HepG2 (cell line): ENCODE data around the gene UMPS. TPM values are rescaled to one million over a fixed set of nuclear protein-coding genes. Genes with fewer than 3 reads are reported as not detected.

Experiments used
- ARID5B ChIP-seq: IDR thresholded peaks from 2 replicates; pipeline ENCODE4 v1.4.0; 2020; ENCODE audit warnings: mild to moderate bottlenecking, missing genetic modification reagents
- ARNT ChIP-seq: fragments of 450-650 bp; IDR thresholded peaks from 2 replicates; pipeline ENCODE4 v1.6.1; 2017
- BCL6 ChIP-seq: IDR thresholded peaks from 2 replicates; pipeline ENCODE4 v1.6.1; 2016; ENCODE audit warnings: missing genetic modification reagents, missing compliant biosample characterization
- CHCHD3 ChIP-seq: sonication (generic); formaldehyde crosslinking; IDR thresholded peaks from 2 replicates; pipeline ENCODE4 v1.8.0; 2022; ENCODE audit warnings: mild to moderate bottlenecking, missing genetic modification reagents, moderate library complexity
- ELF3 ChIP-seq: IDR thresholded peaks from 2 replicates; pipeline ENCODE4 v1.6.1; 2016; ENCODE audit warnings: missing genetic modification reagents, missing compliant biosample characterization
- FOXK1 ChIP-seq: sonication (generic); formaldehyde crosslinking; IDR thresholded peaks from 2 replicates; pipeline ENCODE4 v1.4.0; 2020; ENCODE audit warnings: low read depth, missing genetic modification reagents, borderline replicate concordance
- JUND ChIP-seq: sonication (generic); formaldehyde crosslinking; IDR thresholded peaks from 2 replicates; pipeline ENCODE4 v1.8.0; 2022; ENCODE audit warnings: mild to moderate bottlenecking, missing genetic modification reagents
- KLF12 ChIP-seq: sonication (generic); formaldehyde crosslinking; IDR thresholded peaks from 2 replicates; pipeline ENCODE4 v1.4.0; 2020; ENCODE audit warnings: missing genetic modification reagents, borderline replicate concordance
- PAWR ChIP-seq: sonication (generic); formaldehyde crosslinking; IDR thresholded peaks from 2 replicates; pipeline ENCODE4 v1.4.0; 2020; ENCODE audit warnings: missing genetic modification reagents, mild to moderate bottlenecking, borderline replicate concordance
- RBM22 ChIP-seq: fragments of 200-400 bp; formaldehyde crosslinking; optimal IDR thresholded peaks from 2 replicates; pipeline ENCODE3; 2017; ENCODE audit warnings: mild to moderate bottlenecking, low read length, moderate library complexity
- REPIN1 ChIP-seq: sonication (generic); formaldehyde crosslinking; IDR thresholded peaks from 2 replicates; pipeline ENCODE4 v1.8.0; 2022; ENCODE audit warnings: missing genetic modification reagents, low read depth, mild to moderate bottlenecking, borderline replicate concordance
- SOX5 ChIP-seq: IDR thresholded peaks from 2 replicates; pipeline ENCODE4 v1.6.1; 2016; ENCODE audit warnings: borderline replicate concordance
- TBX3 ChIP-seq: fragments of 450-650 bp; IDR thresholded peaks from 2 replicates; pipeline ENCODE4 v1.6.1; 2017; ENCODE audit warnings: antibody characterized with exemption, mild to moderate bottlenecking, inconsistent platforms, borderline replicate concordance
- ZNF121 ChIP-seq: sonication (generic); formaldehyde crosslinking; IDR thresholded peaks from 2 replicates; pipeline ENCODE4 v1.5.0; 2020; ENCODE audit warnings: mild to moderate bottlenecking, missing genetic modification reagents
- ZNF792 ChIP-seq: IDR thresholded peaks from 2 replicates; pipeline ENCODE4 v1.6.1; 2016
- polyA plus RNA-seq, 8 experiments: library from polyadenylated mRNA; depleted of rRNA in 3 of 8; stranded (reverse) in 7 of 8; unstranded in 1 of 8; fragments of >200 nt; fragmentation: Illumina TruSeq in 4 of 8; extraction: Trizol in 4 of 8; gene quantifications; 2 replicates each; pipeline versions ENCODE4 v1.2.1 to v1.2.3, GENCODE V29; 2011 to 2016; ENCODE audit warnings: low read depth in 4 of 8, missing spikeins in 1 of 8, mixed read lengths in 1 of 8; ENCODE audit not compliant: insufficient read depth in 1 of 8
- total RNA-seq, 5 experiments: library from RNA; depleted of rRNA; stranded (reverse); fragments of >200 nt; fragmentation: Illumina TruSeq; extraction: Trizol; gene quantifications; 2 replicates each; pipeline ENCODE4 v1.2.3, GENCODE V29; 2016; ENCODE audit warnings: low read depth in 1 of 5
- TF ChIP-seq, protein P1 (sequence below): sonication (generic); formaldehyde crosslinking; IDR thresholded peaks from 2 replicates; pipeline ENCODE4; 2020; ENCODE audit warnings: missing genetic modification reagents, mild to moderate bottlenecking, borderline replicate concordance
- TF ChIP-seq, protein P2 (sequence below): sonication (generic); formaldehyde crosslinking; IDR thresholded peaks from 2 replicates; pipeline ENCODE4 v1.4.0; 2020; ENCODE audit warnings: missing genetic modification reagents
- TF ChIP-seq, protein P3 (sequence below): sonication (generic); formaldehyde crosslinking; IDR thresholded peaks from 2 replicates; pipeline ENCODE4 v1.4.0; 2020; ENCODE audit warnings: missing genetic modification reagents

Gene UMPS
- total and polyA plus RNA-seq, 2 of the 13 experiments (the other 11 are each of a cell fraction or from before 2014, with no cell fraction given): 52.7 to 74.2 TPM

GRCh38 chr3:124700880-124701684, 29.2 kb upstream of the UMPS start (continued):
- TF ChIP-seq PAWR (no peak), CHCHD3 (CRISPR knock-in tag) (no peak), ARID5B (peak; percentile 98), SOX5 (CRISPR knock-in tag) (peak; percentile 91), REPIN1 (CRISPR knock-in tag) (no peak), BCL6 (CRISPR knock-in tag) (peak; percentile 71; the same call in 1 of the 2 replicates), ARNT (no peak), ELF3 (CRISPR knock-in tag) (peak; percentile 85), FOXK1 (peak; percentile 94), ZNF121 (CRISPR knock-in tag) (0 out of 2 replicates have a peak, but pooled peaks have one; percentile 20), JUND (CRISPR knock-in tag) (peak; percentile 96), TBX3 (peak; percentile 65; the same call in 1 of the 2 replicates), RBM22 (no peak), ZNF792 (0 out of 2 replicates have a peak, but pooled peaks have one; percentile 57), KLF12 (CRISPR knock-in tag) (no peak)
- TF ChIP-seq, protein P1, sequence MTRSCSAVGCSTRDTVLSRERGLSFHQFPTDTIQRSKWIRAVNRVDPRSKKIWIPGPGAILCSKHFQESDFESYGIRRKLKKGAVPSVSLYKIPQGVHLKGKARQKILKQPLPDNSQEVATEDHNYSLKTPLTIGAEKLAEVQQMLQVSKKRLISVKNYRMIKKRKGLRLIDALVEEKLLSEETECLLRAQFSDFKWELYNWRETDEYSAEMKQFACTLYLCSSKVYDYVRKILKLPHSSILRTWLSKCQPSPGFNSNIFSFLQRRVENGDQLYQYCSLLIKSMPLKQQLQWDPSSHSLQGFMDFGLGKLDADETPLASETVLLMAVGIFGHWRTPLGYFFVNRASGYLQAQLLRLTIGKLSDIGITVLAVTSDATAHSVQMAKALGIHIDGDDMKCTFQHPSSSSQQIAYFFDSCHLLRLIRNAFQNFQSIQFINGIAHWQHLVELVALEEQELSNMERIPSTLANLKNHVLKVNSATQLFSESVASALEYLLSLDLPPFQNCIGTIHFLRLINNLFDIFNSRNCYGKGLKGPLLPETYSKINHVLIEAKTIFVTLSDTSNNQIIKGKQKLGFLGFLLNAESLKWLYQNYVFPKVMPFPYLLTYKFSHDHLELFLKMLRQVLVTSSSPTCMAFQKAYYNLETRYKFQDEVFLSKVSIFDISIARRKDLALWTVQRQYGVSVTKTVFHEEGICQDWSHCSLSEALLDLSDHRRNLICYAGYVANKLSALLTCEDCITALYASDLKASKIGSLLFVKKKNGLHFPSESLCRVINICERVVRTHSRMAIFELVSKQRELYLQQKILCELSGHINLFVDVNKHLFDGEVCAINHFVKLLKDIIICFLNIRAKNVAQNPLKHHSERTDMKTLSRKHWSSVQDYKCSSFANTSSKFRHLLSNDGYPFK (CRISPR knock-in tag): no peak; the same call in 1 of the 2 replicates
- TF ChIP-seq, protein P2, sequence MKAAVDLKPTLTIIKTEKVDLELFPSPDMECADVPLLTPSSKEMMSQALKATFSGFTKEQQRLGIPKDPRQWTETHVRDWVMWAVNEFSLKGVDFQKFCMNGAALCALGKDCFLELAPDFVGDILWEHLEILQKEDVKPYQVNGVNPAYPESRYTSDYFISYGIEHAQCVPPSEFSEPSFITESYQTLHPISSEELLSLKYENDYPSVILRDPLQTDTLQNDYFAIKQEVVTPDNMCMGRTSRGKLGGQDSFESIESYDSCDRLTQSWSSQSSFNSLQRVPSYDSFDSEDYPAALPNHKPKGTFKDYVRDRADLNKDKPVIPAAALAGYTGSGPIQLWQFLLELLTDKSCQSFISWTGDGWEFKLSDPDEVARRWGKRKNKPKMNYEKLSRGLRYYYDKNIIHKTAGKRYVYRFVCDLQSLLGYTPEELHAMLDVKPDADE: no peak
- TF ChIP-seq, protein P3, sequence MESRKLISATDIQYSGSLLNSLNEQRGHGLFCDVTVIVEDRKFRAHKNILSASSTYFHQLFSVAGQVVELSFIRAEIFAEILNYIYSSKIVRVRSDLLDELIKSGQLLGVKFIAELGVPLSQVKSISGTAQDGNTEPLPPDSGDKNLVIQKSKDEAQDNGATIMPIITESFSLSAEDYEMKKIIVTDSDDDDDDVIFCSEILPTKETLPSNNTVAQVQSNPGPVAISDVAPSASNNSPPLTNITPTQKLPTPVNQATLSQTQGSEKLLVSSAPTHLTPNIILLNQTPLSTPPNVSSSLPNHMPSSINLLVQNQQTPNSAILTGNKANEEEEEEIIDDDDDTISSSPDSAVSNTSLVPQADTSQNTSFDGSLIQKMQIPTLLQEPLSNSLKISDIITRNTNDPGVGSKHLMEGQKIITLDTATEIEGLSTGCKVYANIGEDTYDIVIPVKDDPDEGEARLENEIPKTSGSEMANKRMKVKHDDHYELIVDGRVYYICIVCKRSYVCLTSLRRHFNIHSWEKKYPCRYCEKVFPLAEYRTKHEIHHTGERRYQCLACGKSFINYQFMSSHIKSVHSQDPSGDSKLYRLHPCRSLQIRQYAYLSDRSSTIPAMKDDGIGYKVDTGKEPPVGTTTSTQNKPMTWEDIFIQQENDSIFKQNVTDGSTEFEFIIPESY (CRISPR knock-in tag): peak; percentile 65
